HepG2 (cell line): ENCODE measurements around the gene LRRC8C. TPM values are rescaled to one million over a fixed set of nuclear protein-coding genes. Genes with fewer than 3 reads are reported as not detected.

Experiments used
- ATAC-seq: fragments of 200-7000 bp; cut with Tn5 transposase; 3 replicates; pipeline ENCODE4 v1.9.1; 2020; ENCODE audit warnings: mild to moderate bottlenecking, moderate library complexity
- BruUV-seq: library from RNA; stranded (reverse); fragments of 400-500 nt; replicated peaks from 2 replicates; lab custom pipeline; 2021; lab: Mats Ljungman, UMichigan
- CTCF ChIA-PET: fragments of 300-600 bp; formaldehyde crosslinking; extraction: SDS; loops from one replicate; lab custom pipeline; 2021; ENCODE audit warnings: low total read pairs, inconsistent platforms, low intra/inter-chr PET ratio; lab: Yijun Ruan, JAX
- POLR2A ChIA-PET: fragments of 350-600 bp; sonication (Branson Sonifier 250); formaldehyde crosslinking; loops from one replicate; lab custom pipeline; 2020; ENCODE audit warnings: antibody characterized with exemption, inconsistent platforms; lab: Yijun Ruan, JAX
- DNase-seq: peaks from one replicate; pipeline ENCODE4 v3.0.0-alpha.2; 2015; ENCODE audit warnings: low spot score
- FAIRE-seq: peaks from 3 replicates; lab custom pipeline; 2011; peaks lifted over from hg19 to GRCh38; lab: Jason Lieb, UNC
- H2AFZ ChIP-seq: one replicate; pipeline ENCODE4 v1.6.1; 2011; ENCODE audit warnings: low read length, inconsistent platforms
- H3K27ac ChIP-seq: fragments of 300-600 bp; 3 replicates; pipeline ENCODE4 v1.8.0; 2011; ENCODE audit warnings: mixed run types, mild to moderate bottlenecking, mixed read lengths, low read length, inconsistent platforms; ENCODE audit not compliant: insufficient read depth; ENCODE audit errors: extremely low read length
- H3K27me3 ChIP-seq, 2 experiments: fragments of 200-600 bp in 1 of 2; 2 replicates in 1 of 2; 3 replicates in 1 of 2; pipeline versions ENCODE4 v1.6.0 to v1.8.0; 2011; ENCODE audit warnings: low read length in 2 of 2, mild to moderate bottlenecking in 2 of 2, moderate library complexity in 2 of 2, inconsistent platforms in 1 of 2; ENCODE audit not compliant: insufficient read depth in 2 of 2, control insufficient read depth in 1 of 2
- H3K36me3 ChIP-seq, 2 experiments: fragments of 200-600 bp in 1 of 2; replicated peaks in 1 of 2; 2 replicates in 1 of 2; 3 replicates in 1 of 2; pipeline versions ENCODE4 v1.5.1 to v1.8.0; 2011; ENCODE audit warnings: low read length in 2 of 2, inconsistent platforms in 1 of 2; ENCODE audit not compliant: insufficient read depth in 2 of 2, control insufficient read depth in 1 of 2
- H3K4me1 ChIP-seq: 2 replicates; pipeline ENCODE4 v1.5.1; 2012; ENCODE audit warnings: low read length, inconsistent platforms; ENCODE audit not compliant: insufficient read depth
- H3K4me2 ChIP-seq: 2 replicates; pipeline ENCODE4 v1.6.0; 2011; ENCODE audit warnings: low read depth, low read length, inconsistent platforms
- H3K4me3 ChIP-seq, 3 experiments: fragments of 200-600 bp in 1 of 3; sonication (generic), shearing (Covaris generic) in 1 of 3; replicated peaks in 1 of 3; 2 replicates each; pipeline ENCODE4 v1.5.1; 2011 to 2016; ENCODE audit warnings: low read length in 3 of 3, inconsistent platforms in 2 of 3, low read depth in 2 of 3, mild to moderate bottlenecking in 2 of 3, control low read depth in 1 of 3, mixed read lengths in 1 of 3; ENCODE audit not compliant: insufficient read depth in 1 of 3
- H3K79me2 ChIP-seq: one replicate; pipeline ENCODE4 v1.6.1; 2011; ENCODE audit warnings: low read length, inconsistent platforms; ENCODE audit not compliant: insufficient read depth
- H3K9ac ChIP-seq: 2 replicates; pipeline ENCODE4 v1.6.0; 2011; ENCODE audit warnings: mild to moderate bottlenecking, low read depth, low read length, inconsistent platforms; ENCODE audit not compliant: insufficient read depth
- H3K9me3 ChIP-seq: 2 replicates; pipeline ENCODE4 v1.5.1; 2012; ENCODE audit warnings: mild to moderate bottlenecking, low read length
- H4K20me1 ChIP-seq: 2 replicates; pipeline ENCODE4 v1.6.0; 2011; ENCODE audit warnings: inconsistent platforms, mild to moderate bottlenecking, low read length, moderate library complexity; ENCODE audit not compliant: insufficient read depth
- MEF2D ChIP-seq: sonication (generic); formaldehyde crosslinking; IDR thresholded peaks from 2 replicates; pipeline ENCODE4 v1.5.1; 2020; ENCODE audit warnings: mild to moderate bottlenecking, missing genetic modification reagents
- MIER3 ChIP-seq: IDR thresholded peaks from 2 replicates; pipeline ENCODE4 v1.6.1; 2016; ENCODE audit warnings: missing compliant biosample characterization, borderline replicate concordance
- NCOA5 ChIP-seq: sonication (generic); formaldehyde crosslinking; IDR thresholded peaks from 2 replicates; pipeline ENCODE4 v1.4.0; 2020; ENCODE audit warnings: missing genetic modification reagents
- NR2F6 ChIP-seq, 2 experiments: IDR thresholded peaks; 2 replicates each; pipeline ENCODE4 v1.6.1; 2016; ENCODE audit warnings: antibody characterized with exemption in 1 of 2, mild to moderate bottlenecking in 1 of 2
- SMAD1 ChIP-seq: sonication (generic); formaldehyde crosslinking; IDR thresholded peaks from 2 replicates; pipeline ENCODE4 v1.4.0; 2020; ENCODE audit warnings: missing genetic modification reagents, low read depth, mild to moderate bottlenecking, borderline replicate concordance
- SMARCC2 ChIP-seq: fragments of 450-650 bp; IDR thresholded peaks from 2 replicates; pipeline ENCODE4 v1.6.1; 2017; ENCODE audit warnings: antibody characterized with exemption, mild to moderate bottlenecking
- SMYD3 ChIP-seq: sonication (generic); formaldehyde crosslinking; IDR thresholded peaks from 2 replicates; pipeline ENCODE4 v1.8.1; 2023; ENCODE audit warnings: mild to moderate bottlenecking, missing genetic modification reagents
- SYNCRIP ChIP-seq: fragments of 200-400 bp; formaldehyde crosslinking; IDR thresholded peaks from 2 replicates; pipeline ENCODE4 v1.6.1; 2018; ENCODE audit warnings: mild to moderate bottlenecking, low read depth, low read length; ENCODE audit not compliant: insufficient read depth
- ZNF18 ChIP-seq: sonication (generic); formaldehyde crosslinking; IDR thresholded peaks from 2 replicates; pipeline ENCODE4 v1.8.0; 2022; ENCODE audit warnings: mild to moderate bottlenecking, missing genetic modification reagents; ENCODE audit not compliant: insufficient replicate concordance
- ZNF432 ChIP-seq: sonication (generic); formaldehyde crosslinking; IDR thresholded peaks from 2 replicates; pipeline ENCODE4 v1.5.0; 2020; ENCODE audit warnings: missing genetic modification reagents, mild to moderate bottlenecking, borderline replicate concordance
- ZNF576 ChIP-seq: sonication (generic); formaldehyde crosslinking; IDR thresholded peaks from 2 replicates; pipeline ENCODE4 v1.4.0; 2020; ENCODE audit warnings: mild to moderate bottlenecking, missing genetic modification reagents
- ZNF703 ChIP-seq: sonication (generic); formaldehyde crosslinking; IDR thresholded peaks from 2 replicates; pipeline ENCODE4 v1.5.1; 2020; ENCODE audit warnings: missing genetic modification reagents, mild to moderate bottlenecking, moderate library complexity, borderline replicate concordance
- WGBS: methylation state at CpG from one replicate; pipeline ENCODE4 v1.1.6; 2017; ENCODE audit warnings: low lambda C conversion rate; 5-methylcytosine and 5-hydroxymethylcytosine counted together
- in situ Hi-C: cut with HindIII; loops from 2 replicates; pipeline ENCODE4 v1.10.0; 2017; ENCODE audit warnings: low pct_unique_long_range_greater_than_20kb; ENCODE audit not compliant: extremely low pct_ligation_motif_present
- intact Hi-C: fragments of 100-400 bp; cut with micrococcal nuclease; formaldehyde crosslinking; loops from one replicate; pipeline ENCODE4 v1.10.0; 2022; ENCODE audit not compliant: unreplicated experiment
- polyA plus RNA-seq, 8 experiments: library from polyadenylated mRNA; depleted of rRNA in 3 of 8; stranded (reverse) in 7 of 8; unstranded in 1 of 8; fragments of >200 nt; fragmentation: Illumina TruSeq in 4 of 8; extraction: Trizol in 4 of 8; gene quantifications; 2 replicates each; pipeline versions ENCODE4 v1.2.1 to v1.2.3, GENCODE V29; 2011 to 2016; ENCODE audit warnings: low read depth in 4 of 8, missing spikeins in 1 of 8, mixed read lengths in 1 of 8; ENCODE audit not compliant: insufficient read depth in 1 of 8
- total RNA-seq, 5 experiments: library from RNA; depleted of rRNA; stranded (reverse); fragments of >200 nt; fragmentation: Illumina TruSeq; extraction: Trizol; gene quantifications; 2 replicates each; pipeline ENCODE4 v1.2.3, GENCODE V29; 2016; ENCODE audit warnings: low read depth in 1 of 5

LRRC8C gene
- total and polyA plus RNA-seq, 2 of the 13 experiments (the other 11 are each of a cell fraction or from before 2014, with no cell fraction given), result 0.22 to 0.32 TPM

GRCh38 chr1:89668961-89669360 lies 36.0 kb downstream of the LRRC8C start:
- BruUV-seq, result no TSS peak
- H4K20me1 ChIP-seq, result no peaks in the 10 kb centered on the region
- no peaks in the 10 kb centered on the region for H3K9me3 ChIP-seq
- H3K9ac ChIP-seq, result no peak overlapping the region
- DNase-seq, result no peak
- FAIRE-seq, result no peak
- H3K27me3 ChIP-seq, result no peaks in the 10 kb centered on the region
- no peak for ATAC-seq
- no peak overlapping the region for H3K27ac ChIP-seq
- no peak overlapping the region for H3K4me2 ChIP-seq
- H3K4me3 ChIP-seq, result no peak overlapping the region
- ChIA-PET CTCF (no interaction called here), POLR2A (no interaction called here)
- H2AFZ ChIP-seq, result no peak overlapping the region
- in situ Hi-C loops, result no loop called here
- no peaks in the 10 kb centered on the region for H3K4me1 ChIP-seq
- no peaks in the 10 kb centered on the region for H3K79me2 ChIP-seq
- no peaks in the 10 kb centered on the region for H3K36me3 ChIP-seq
- intact Hi-C loops, result no loop called here
- TF ChIP-seq ZNF703 (no peak), MIER3 (CRISPR knock-in tag) (no peak), ZNF18 (CRISPR knock-in tag) (no peak), NCOA5 (CRISPR knock-in tag) (no peak), ZNF432 (no peak), SYNCRIP (no peak), SMARCC2 (no peak), MEF2D (CRISPR knock-in tag) (no peak), SMYD3 (CRISPR knock-in tag) (no peak), NR2F6 (IDR thresholded peaks at IDR 0.05) (no peak), NR2F6 (CRISPR knock-in tag; IDR thresholded peaks at IDR 0.05) (no peak), ZNF576 (CRISPR knock-in tag) (no peak), SMAD1 (no peak)
- 11% methylated on average over 3 of the region's 3 CpGs for WGBS
